Epithelial cell of proximal tubule (primary cell): ENCODE results near the gene PMM2. TPM values are rescaled to one million over a fixed set of nuclear protein-coding genes. Genes with fewer than 3 reads are reported as not detected.
"Not testable (repeated sequence)": the region's sequence is repeated elsewhere in the genome, so short reads cannot be mapped to it uniquely, and the experiment has no call there.

Experiments used
- DNase-seq: peaks from one replicate; pipeline ENCODE4 v3.0.0-alpha.2; 2011; ENCODE audit warnings: low read depth
- H3K4me3 ChIP-seq: 2 replicates; pipeline ENCODE4 v1.5.1; 2011; ENCODE audit warnings: low read depth, mild to moderate bottlenecking, low read length
- total RNA-seq: library from RNA; depleted of rRNA; stranded (reverse); fragments of >200 nt; gene quantifications from 2 replicates; pipeline ENCODE4 v1.2.3, GENCODE V29; 2015
- TF ChIP-seq, protein P1 (sequence below): conservative IDR thresholded peaks from 2 replicates; pipeline ENCODE4 v1.5.1; 2012; ENCODE audit warnings: low read depth, mild to moderate bottlenecking, low read length

Gene PMM2
- total RNA-seq: 28.6 and 44.2 TPM in 2 replicates

DNA sequence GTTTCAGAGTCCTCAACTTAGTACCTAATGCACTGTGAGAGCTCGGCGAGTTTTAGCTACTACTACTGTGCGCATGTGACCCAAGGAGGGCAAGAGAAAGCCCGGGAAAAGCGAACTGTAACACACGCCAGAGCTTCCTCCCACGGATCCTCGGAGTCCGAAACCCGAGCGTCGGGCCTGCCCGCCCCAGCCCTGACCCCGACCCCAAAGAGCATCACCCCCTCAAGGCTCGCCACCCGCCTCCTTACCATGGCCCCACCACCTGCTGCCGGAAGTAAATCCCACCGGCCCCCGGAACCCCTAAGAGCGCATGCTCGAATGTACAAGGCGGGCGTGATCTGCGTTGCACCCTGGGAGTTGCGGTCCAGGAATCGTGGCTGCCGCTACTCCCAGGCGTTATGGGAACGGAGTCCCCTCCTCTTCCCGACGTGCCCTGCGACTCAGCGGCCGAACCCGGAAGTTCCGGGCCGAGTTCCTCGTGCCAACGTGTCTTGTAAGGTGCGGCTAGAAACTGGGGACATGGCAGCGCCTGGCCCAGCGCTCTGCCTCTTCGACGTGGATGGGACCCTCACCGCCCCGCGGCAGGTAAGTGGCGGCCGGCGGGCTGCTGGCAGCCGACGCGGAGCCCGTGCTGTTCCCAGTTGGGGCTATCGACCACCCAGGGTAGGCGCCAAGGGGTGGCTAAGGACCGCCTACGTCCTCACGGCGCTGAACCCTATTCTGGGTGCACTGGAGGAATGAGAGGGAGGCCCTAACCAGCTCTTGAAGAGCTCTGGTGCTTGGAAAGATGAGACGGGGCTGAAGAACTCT, at the start of gene PMM2, which contains the start of gene TMEM186:
Gene PMM2, plus strand, starts transcription at position 476 of the 810 bp plus-strand sequence. Its CDS starts 44 bp downstream, at position 520.
Gene TMEM186, minus strand, starts transcription at position 276 of the 810 bp plus-strand sequence. Its CDS starts 25 bp downstream, at position 251.
- DNase-seq: peak; percentile 60
- TF ChIP-seq, protein P1, sequence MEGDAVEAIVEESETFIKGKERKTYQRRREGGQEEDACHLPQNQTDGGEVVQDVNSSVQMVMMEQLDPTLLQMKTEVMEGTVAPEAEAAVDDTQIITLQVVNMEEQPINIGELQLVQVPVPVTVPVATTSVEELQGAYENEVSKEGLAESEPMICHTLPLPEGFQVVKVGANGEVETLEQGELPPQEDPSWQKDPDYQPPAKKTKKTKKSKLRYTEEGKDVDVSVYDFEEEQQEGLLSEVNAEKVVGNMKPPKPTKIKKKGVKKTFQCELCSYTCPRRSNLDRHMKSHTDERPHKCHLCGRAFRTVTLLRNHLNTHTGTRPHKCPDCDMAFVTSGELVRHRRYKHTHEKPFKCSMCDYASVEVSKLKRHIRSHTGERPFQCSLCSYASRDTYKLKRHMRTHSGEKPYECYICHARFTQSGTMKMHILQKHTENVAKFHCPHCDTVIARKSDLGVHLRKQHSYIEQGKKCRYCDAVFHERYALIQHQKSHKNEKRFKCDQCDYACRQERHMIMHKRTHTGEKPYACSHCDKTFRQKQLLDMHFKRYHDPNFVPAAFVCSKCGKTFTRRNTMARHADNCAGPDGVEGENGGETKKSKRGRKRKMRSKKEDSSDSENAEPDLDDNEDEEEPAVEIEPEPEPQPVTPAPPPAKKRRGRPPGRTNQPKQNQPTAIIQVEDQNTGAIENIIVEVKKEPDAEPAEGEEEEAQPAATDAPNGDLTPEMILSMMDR: no peak

DNA sequence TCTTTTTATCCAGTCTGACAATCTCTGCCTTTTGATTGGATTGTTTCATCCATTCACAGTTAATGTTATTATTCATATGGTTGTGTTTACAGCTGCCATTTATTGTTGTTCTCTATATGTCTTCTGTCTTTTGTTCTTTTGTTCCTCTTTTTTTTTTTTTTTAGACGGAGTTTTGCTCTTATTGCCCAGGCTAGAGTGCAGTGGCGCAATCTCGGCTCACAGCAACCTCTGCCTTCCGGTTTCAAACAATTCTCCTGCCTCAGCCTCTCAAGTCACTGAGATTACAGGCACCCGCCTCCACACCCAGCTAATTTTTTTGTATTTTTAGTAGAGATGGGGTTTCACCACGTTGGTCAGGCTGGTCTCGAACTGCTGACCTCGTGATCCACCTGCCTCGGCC, 48.7 kb upstream of the PMM2 start:
- DNase-seq, H3K4me3 ChIP-seq: not testable (repeated sequence)

More for the DNA sequence above, at the start of gene PMM2, which contains the start of gene TMEM186:
- peak within 1 kb of the TSS; percentile 92 for H3K4me3 ChIP-seq

DNA sequence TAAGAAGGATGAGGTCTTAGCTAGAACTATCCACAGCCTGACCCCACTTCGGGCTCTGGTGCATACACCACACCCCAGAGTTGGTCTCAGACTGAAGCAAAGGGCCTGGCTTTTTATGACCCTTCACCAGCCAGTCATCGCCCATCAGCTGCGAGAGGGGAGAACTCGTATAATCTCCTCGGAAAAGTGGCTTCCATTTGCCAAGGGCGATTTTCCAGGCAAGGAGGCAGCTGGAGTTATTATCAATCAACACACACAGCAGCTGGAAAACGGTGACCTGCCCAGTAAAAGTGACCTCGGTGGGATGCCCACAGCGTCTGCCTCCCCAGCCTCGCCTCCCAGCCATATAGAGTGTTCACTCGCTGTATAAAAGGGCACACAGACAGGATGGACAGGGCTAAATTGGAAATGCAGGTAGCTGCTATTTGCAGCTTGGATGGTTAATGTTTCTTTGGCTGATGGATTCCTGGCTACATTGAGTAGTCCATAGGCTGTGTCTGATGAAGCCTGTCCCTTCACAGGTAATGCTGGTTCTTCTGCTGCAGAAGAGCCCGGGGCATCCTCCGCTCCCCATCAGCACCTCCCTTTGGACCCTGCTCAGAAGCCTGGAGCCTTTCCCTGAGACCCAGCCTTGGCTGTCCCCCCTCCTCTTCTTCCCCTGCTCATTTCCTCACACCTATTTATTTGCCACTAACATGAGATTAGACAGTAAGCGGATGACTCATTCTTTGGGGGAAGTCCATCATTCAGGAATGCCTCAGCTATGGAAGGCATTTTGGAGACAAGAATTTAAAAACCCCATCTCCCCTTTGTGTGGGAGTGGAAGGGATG, 45.9 kb upstream of the PMM2 start:
- TF ChIP-seq, protein P1: no peak
- no peak overlapping the region for H3K4me3 ChIP-seq
- DNase-seq: peak; percentile 66

DNA sequence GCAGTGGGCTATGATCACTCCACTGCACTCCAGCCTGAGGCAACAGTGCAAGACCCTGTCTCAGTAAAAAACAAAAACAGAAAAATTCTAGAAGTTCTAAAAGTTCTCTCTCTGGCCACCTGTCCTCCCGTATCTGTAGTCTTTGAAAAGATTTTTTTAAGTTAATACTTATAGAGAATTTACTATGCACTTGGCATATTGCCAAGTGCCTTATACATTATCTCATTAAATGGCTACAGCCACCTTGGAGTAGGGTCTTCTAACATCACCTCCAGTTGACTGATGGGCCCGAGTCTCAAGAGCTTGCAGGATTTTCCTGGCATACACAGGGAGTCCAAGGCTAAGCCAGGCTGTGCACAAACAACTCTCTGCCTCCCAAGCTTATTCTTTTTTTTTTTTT, 44.9 kb upstream of the PMM2 start:
- no peak overlapping the region for H3K4me3 ChIP-seq
- DNase-seq: no peak
- TF ChIP-seq, protein P1: no peak

DNA sequence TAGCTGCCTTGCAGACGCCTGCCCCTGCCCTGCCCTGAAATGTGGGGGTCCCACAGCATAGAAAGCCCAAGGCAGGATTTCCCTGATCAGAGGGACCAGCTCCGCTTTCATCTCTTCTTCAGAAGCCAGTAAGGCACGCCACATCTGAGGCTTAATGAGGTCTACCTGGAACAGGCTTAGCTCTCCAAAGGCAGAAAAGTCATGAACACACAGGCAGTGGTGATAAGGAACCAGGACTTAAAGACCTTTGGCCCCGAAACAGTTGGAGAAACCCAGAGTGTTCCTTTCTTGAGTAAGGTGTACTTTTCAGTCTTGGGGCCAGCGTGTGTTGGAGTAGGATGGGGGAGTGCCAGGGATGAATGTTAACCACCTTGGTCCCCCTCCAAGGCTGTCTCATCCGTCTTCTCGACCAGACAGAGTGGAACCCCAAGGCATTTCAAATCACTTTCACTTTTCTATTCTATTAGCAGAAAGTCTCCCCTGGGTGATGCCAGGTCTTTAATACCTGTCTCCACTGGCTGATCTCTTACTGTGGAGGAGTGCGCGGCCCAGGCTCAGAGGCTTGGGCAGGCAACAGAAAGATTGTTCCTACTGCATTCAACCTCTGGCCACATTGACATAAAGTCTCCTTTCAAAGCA, 44.1 kb upstream of the PMM2 start:
- no peak for DNase-seq
- TF ChIP-seq, protein P1: no peak

DNA sequence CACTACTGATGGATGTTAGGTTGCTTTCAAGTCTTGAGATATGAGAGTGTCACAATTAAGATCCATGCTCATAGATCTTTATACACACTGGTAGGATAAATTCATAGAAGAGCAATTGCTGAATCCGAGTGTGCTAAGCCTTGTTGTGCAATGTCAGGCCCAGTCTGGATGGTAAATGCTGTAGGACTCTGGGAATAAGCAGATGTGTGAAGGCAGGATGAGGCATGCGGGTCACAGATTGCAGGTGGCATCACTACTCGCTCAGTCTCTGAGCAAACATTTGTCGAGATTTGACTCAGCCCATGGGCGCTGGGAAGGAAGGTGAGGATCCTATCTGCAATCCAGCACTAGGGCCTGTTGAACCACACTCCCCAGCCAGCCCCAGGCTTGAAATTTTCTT, 40.9 kb upstream of the PMM2 start:
- TF ChIP-seq, protein P1: no peak
- DNase-seq: no peak
- H3K4me3 ChIP-seq: no peak overlapping the region

More for the DNA sequence above, 44.1 kb upstream of the PMM2 start:
- no peak overlapping the region for H3K4me3 ChIP-seq

DNA sequence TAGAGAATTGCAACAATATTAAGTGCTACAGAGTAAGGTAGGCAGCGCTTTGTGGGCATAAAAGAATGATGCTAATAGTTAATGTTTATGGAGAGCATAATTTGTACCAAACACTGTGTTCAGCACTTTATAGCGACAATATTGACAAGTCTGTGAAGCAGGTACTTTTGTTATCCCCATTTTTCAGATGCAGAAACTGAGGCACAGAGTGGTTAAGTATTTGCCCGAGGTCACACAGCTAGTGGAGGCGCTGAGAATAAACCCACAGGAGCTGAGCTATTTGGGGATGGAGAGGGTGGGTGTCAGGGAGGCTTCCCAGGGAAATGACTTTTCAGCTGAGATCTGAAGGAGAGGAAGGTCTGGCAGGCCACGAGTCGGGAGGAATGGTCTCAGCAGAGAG, 39.6 kb upstream of the PMM2 start:
- TF ChIP-seq, protein P1: no peak
- DNase-seq: no peak
- no peak overlapping the region for H3K4me3 ChIP-seq
